GM12878 (cell line): ENCODE results near the gene SRPK3. TPM values are rescaled to one million over a fixed set of nuclear protein-coding genes. Genes with fewer than 3 reads are reported as not detected.

ENCODE experiments used
- ATAC-seq: fragments of 200-7000 bp; cut with Tn5 transposase; 3 replicates; pipeline ENCODE4 v1.9.1; 2020; ENCODE audit warnings: mild to moderate bottlenecking, moderate library complexity
- BruUV-seq: library from RNA; stranded (reverse); fragments of 400-500 nt; replicated peaks from 2 replicates; lab custom pipeline; 2021; lab: Mats Ljungman, UMichigan
- CTCF ChIA-PET: fragments of 300-600 bp; sonication (Branson Sonifier 250); formaldehyde crosslinking; extraction: SDS; loops from one replicate; lab custom pipeline; 2021; ENCODE audit warnings: inconsistent platforms; lab: Yijun Ruan, JAX
- POLR2A ChIA-PET: fragments of 350-600 bp; formaldehyde crosslinking; extraction: SDS; loops from one replicate; lab custom pipeline; 2021; ENCODE audit warnings: inconsistent platforms; lab: Charles Lee
- RAD21 ChIA-PET: fragments of 300-600 bp; sonication (Branson Sonifier 250); formaldehyde crosslinking; loops from one replicate; lab custom pipeline; 2023; ENCODE audit warnings: antibody characterized with exemption; ENCODE audit not compliant: unreplicated experiment; lab: Charles Lee
- SMC1A ChIA-PET: fragments of 300-600 bp; sonication (Branson Sonifier 250); formaldehyde crosslinking; loops from one replicate; lab custom pipeline; 2023; ENCODE audit not compliant: unreplicated experiment, uncharacterized antibody; lab: Charles Lee
- DNase-seq: peaks from one replicate; pipeline ENCODE4 v3.0.0-alpha.2; 2011; ENCODE audit warnings: low read depth, low spot score
- FAIRE-seq: peaks from 3 replicates; lab custom pipeline; 2011; peaks lifted over from hg19 to GRCh38; lab: Jason Lieb, UNC
- H2AFZ ChIP-seq: 2 replicates; pipeline ENCODE4 v1.6.0; 2011; ENCODE audit warnings: low read depth, low read length, control low read depth; ENCODE audit not compliant: control insufficient read depth
- H3K27ac ChIP-seq: 2 replicates; pipeline ENCODE4 v1.5.1; 2011; ENCODE audit warnings: control low read depth; ENCODE audit not compliant: control insufficient read depth, insufficient read depth
- H3K27me3 ChIP-seq, 2 experiments: replicated peaks in 1 of 2; 2 replicates each; pipeline versions ENCODE4 v1.6.0 to v1.6.1; 2011; ENCODE audit warnings: low read length in 1 of 2; ENCODE audit not compliant: control insufficient read depth in 2 of 2, insufficient read depth in 2 of 2
- H3K36me3 ChIP-seq, 2 experiments: 2 replicates each; pipeline ENCODE4 v1.5.1; 2011; ENCODE audit warnings: low read length in 1 of 2; ENCODE audit not compliant: control insufficient read depth in 2 of 2, insufficient read depth in 2 of 2
- H3K4me1 ChIP-seq: 2 replicates; pipeline ENCODE4 v1.6.1; 2011; ENCODE audit warnings: mild to moderate bottlenecking, low read length, moderate library complexity, mixed read lengths; ENCODE audit not compliant: control insufficient read depth, insufficient read depth
- H3K4me2 ChIP-seq: 2 replicates; pipeline ENCODE4 v1.6.0; 2011; ENCODE audit warnings: control low read depth; ENCODE audit not compliant: control insufficient read depth, insufficient read depth
- H3K4me3 ChIP-seq: fragments of 200-600 bp; sonication (generic); 2 replicates; pipeline ENCODE4 v1.5.1; 2016
- H3K79me2 ChIP-seq: 2 replicates; pipeline ENCODE4 v1.6.0; 2011; ENCODE audit warnings: low read length; ENCODE audit not compliant: control insufficient read depth, insufficient read depth
- H3K9ac ChIP-seq: 2 replicates; pipeline ENCODE4 v1.8.0; 2011; ENCODE audit warnings: low read length, control low read depth, mixed read lengths; ENCODE audit not compliant: control insufficient read depth, insufficient read depth
- H3K9me3 ChIP-seq: replicated peaks from 3 replicates; pipeline ENCODE4 v1.5.1; 2011; ENCODE audit warnings: mild to moderate bottlenecking, low read length; ENCODE audit not compliant: control insufficient read depth, insufficient read depth
- H4K20me1 ChIP-seq: 2 replicates; pipeline ENCODE4 v1.6.0; 2011; ENCODE audit not compliant: control insufficient read depth, insufficient read depth
- ATF7 ChIP-seq: fragments of 450-650 bp; IDR thresholded peaks from 2 replicates; pipeline ENCODE4 v1.6.1; 2016; ENCODE audit warnings: low read depth, mild to moderate bottlenecking
- CEBPB ChIP-seq, 2 experiments: fragments of 150-350 bp in 1 of 2; IDR thresholded peaks; 2 replicates each; pipeline ENCODE4 v1.6.1; 2012 to 2014; ENCODE audit warnings: low read depth in 2 of 2, low read length in 2 of 2, borderline replicate concordance in 1 of 2, inconsistent platforms in 1 of 2
- FOXK2 ChIP-seq: fragments of 450-650 bp; IDR thresholded peaks from 2 replicates; pipeline ENCODE4 v1.6.1; 2017; ENCODE audit warnings: mild to moderate bottlenecking, moderate library complexity
- HDGF ChIP-seq: fragments of 450-650 bp; IDR thresholded peaks from 2 replicates; pipeline ENCODE4 v1.6.1; 2016; ENCODE audit warnings: antibody characterized with exemption
- JUND ChIP-seq: IDR thresholded peaks from 2 replicates; pipeline ENCODE4 v1.6.1; 2012; ENCODE audit warnings: low read depth, mild to moderate bottlenecking, low read length, improper control_type of control experiment, moderate library complexity
- RB1 ChIP-seq: fragments of 450-650 bp; formaldehyde crosslinking; IDR thresholded peaks from 2 replicates; pipeline ENCODE4 v1.6.1; 2017; ENCODE audit warnings: mild to moderate bottlenecking, borderline replicate concordance
- RUNX3 ChIP-seq: IDR thresholded peaks from 2 replicates; pipeline ENCODE4 v1.6.1; 2012; ENCODE audit warnings: low read length, inconsistent platforms
- SKIL ChIP-seq: fragments of 450-650 bp; IDR thresholded peaks from 2 replicates; pipeline ENCODE4 v1.6.1; 2017; ENCODE audit warnings: mild to moderate bottlenecking, low read depth, inconsistent platforms; ENCODE audit not compliant: poor library complexity, severe bottlenecking
- SP1 ChIP-seq: IDR thresholded peaks from one replicate; pipeline ENCODE4 v1.6.1; 2011; ENCODE audit warnings: low read depth, low read length
- TCF12 ChIP-seq: IDR thresholded peaks from 2 replicates; pipeline ENCODE4 v1.6.1; 2011; ENCODE audit warnings: low read depth, mild to moderate bottlenecking, low read length
- ZNF217 ChIP-seq: fragments of 450-650 bp; IDR thresholded peaks from 2 replicates; pipeline ENCODE4 v1.6.1; 2017; ENCODE audit warnings: antibody characterized with exemption, mild to moderate bottlenecking
- ZNF384 ChIP-seq: IDR thresholded peaks from 2 replicates; pipeline ENCODE4 v1.6.1; 2012; ENCODE audit warnings: low read depth, mild to moderate bottlenecking, low read length, improper control_type of control experiment, borderline replicate concordance
- WGBS: methylation state at CpG from one replicate; pipeline ENCODE4 v1.1.6; 2016; ENCODE audit warnings: low lambda C conversion rate; ENCODE audit not compliant: insufficient replicate concordance, insufficient coverage; ENCODE audit errors: missing lambda C conversion rate; 5-methylcytosine and 5-hydroxymethylcytosine counted together
- in situ Hi-C: fragments of 300-500 bp; cut with MboI; formaldehyde crosslinking; loops from 9 replicates; pipeline ENCODE4 v1.14.3; 2018; ENCODE audit warnings: mixed read lengths
- intact Hi-C: fragments of 100-400 bp; cut with micrococcal nuclease; formaldehyde crosslinking; loops from one replicate; pipeline ENCODE4 v1.14.2; 2022; ENCODE audit not compliant: unreplicated experiment
- polyA plus RNA-seq, 11 experiments: library from polyadenylated mRNA; depleted of rRNA in 4 of 11; unstranded in 6 of 11; stranded (reverse) in 5 of 11; fragments of >200 nt; fragmentation: Nextera tagmentation in 4 of 11; fragmentation: Illumina TruSeq in 1 of 11; extraction: Ambion mirVana in 4 of 11; extraction: Trizol in 1 of 11; gene quantifications; 1 replicate in 1 of 11; 2 replicates in 10 of 11; pipeline versions ENCODE4 v1.2.1 to v1.2.3, GENCODE V29; 2011 to 2016; ENCODE audit warnings: inconsistent platforms in 2 of 11, missing spikeins in 2 of 11, low read depth in 1 of 11
- total RNA-seq, 4 experiments: library from RNA; depleted of rRNA in 3 of 4; stranded (reverse); fragments of >200 nt in 3 of 4; fragmentation: Illumina TruSeq in 1 of 4; extraction: Trizol in 1 of 4; gene quantifications; 2 replicates each; pipeline versions ENCODE4 v1.2.1 to v1.2.3, GENCODE V29; 2013 to 2021

Gene SRPK3
- total and polyA plus RNA-seq, 10 of the 15 experiments (the other 5 are each of a cell fraction or from before 2014, with no cell fraction given): 0.05 to 0.19 TPM; not detected in 8

GRCh38 chrX:153774576-153775292 is 6.1 kb upstream of the SRPK3 start:
- intact Hi-C loops: no loop called here
- no peaks in the 10 kb centered on the region for H4K20me1 ChIP-seq
- H3K4me2 ChIP-seq: no peak overlapping the region
- H2AFZ ChIP-seq: no peak overlapping the region
- CTCF ChIA-PET: no interaction called here
- H3K4me1 ChIP-seq: no peaks in the 10 kb centered on the region
- WGBS: 59% methylated on average over 24 of the region's 37 CpGs
- no peaks in the 10 kb centered on the region for H3K79me2 ChIP-seq
- DNase-seq (no peak), FAIRE-seq (no peak), ATAC-seq (no peak)
- no peaks in the 10 kb centered on the region; the same call in 2 of the 3 replicates for H3K9me3 ChIP-seq
- no peaks in the 10 kb centered on the region for H3K36me3 ChIP-seq
- H3K27me3 ChIP-seq: no peaks in the 10 kb centered on the region
- RAD21 ChIA-PET: no interaction called here
- TF ChIP-seq SKIL (no peak), SP1 (no peak), HDGF (no peak), ATF7 (no peak), ZNF217 (no peak), RB1 (no peak), FOXK2 (no peak), CEBPB (IDR thresholded peaks at IDR 0.05; ENCODE audit: borderline replicate concordance in 1 of 2, low read depth in 2 of 2, low read length in 2 of 2) (no peak), ZNF384 (no peak), RUNX3 (no peak), TCF12 (no peak), JUND (no peak)
- in situ Hi-C loops: no loop called here
- H3K9ac ChIP-seq: no peak overlapping the region
- H3K4me3 ChIP-seq: no peak overlapping the region
- SMC1A ChIA-PET: no interaction called here
- no peak overlapping the region for H3K27ac ChIP-seq
- POLR2A ChIA-PET: no interaction called here
- no TSS peak for BruUV-seq
